ENCODE data around the gene S1PR3.

The S1PR3 gene

DNA sequence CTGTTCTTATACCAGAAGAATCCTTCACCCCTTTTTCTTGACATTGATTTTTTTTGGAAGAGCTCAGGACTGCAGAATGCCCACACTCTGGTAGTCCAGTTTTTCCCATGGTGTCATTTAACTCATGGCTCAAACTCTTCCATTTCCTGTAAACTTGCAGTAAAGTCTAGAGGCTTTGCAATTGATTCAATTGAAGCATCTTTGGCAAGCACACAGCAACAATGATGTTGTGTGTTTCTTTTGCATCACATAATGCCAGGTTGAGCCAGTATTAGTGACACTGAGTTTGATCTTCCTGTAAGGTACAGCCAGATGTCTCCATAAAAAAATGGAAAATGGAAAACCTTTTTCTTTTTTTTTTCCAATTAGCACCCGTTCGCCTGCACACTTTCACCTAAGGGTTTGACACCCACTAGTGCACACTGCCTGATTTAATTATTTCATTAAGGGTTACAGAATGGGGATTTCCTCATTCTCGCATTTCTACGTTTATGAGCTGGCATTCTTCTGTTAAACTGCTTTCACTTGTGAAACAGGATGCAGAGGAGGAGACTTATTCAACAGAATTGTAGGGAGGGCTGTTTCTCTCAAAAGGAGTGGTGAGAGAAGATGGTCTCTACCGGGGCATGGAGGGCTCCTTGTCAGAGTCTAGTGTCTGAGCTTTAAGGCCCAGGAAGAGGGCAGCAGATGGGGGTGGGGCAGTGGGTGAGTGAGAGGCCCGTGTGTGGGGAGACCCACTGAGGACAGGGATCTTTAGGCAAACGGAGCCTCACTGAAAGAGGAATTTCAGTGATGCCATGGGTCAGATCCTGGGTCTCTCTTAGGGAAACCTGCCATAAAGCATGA lies 2.2 kb upstream of the S1PR3 start:
- peak overlapping the region in 10 of 21 experiments; percentile 10 to 73 (median 49) for H3K27ac ChIP-seq
- H3K4me3 ChIP-seq = no peak overlapping the region

GRCh38 chr9:88990041-88990728 lies 1.1 kb upstream of the S1PR3 start:
- Histone ChIP-seq H3K4me3 (peak overlapping the region in 1 of 7 experiments; percentile 71), H3K27ac (peak overlapping the region in 5 of 21 experiments; percentile 42 to 82 (median 55))

GRCh38 chr9:88990729-88991065 lies 571 bp upstream of the S1PR3 start:
- peak overlapping the region in 9 of 21 experiments; percentile 4 to 82 (median 59) for H3K27ac ChIP-seq
- H3K4me3 ChIP-seq = peak overlapping the region; percentile 41 to 76 (median 61)

DNA sequence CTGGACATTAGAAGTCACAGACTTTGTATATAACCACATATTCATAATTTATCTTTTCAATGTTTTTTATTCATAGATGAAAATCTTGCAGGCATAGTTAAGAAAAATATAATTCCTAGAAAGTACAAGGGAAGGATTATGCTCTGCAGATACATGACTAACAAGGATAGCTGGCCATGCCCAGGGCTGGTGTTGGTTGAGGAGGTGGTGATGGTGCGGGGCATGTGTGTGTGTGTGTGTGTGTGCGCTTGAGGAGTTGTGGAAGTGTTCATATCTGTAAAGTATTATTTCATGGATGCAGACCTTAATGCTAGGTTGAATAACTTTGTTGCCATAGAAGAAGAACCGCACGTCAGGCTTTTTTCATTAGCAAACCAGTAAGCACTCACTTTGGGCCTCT lies 1.3 kb downstream of the S1PR3 start:
- H3K27ac ChIP-seq = no peak overlapping the region
- H3K4me3 ChIP-seq = peak overlapping the region in 4 of 7 experiments; percentile 5 to 76 (median 56)

DNA sequence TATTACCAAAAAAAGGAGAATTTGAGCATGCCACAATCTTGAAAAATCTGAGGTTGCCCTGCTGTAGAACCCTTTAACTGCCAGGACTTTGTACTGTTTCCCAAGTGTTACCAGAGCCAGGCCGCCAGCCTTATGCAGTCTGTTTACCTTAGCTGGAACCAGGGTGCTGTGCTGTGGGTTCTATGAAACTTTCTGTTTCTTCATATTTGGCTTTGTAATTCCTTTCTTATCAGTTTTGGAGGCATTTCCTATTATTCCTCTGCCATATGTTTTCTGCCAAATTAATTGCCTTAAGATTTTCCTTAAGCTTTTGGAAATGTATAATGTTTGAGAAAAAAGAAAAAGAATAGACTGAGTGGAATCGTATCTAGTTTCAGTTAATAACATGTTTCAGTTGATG lies 2.1 kb downstream of the S1PR3 start:
- no peak overlapping the region for H3K27ac ChIP-seq
- no peak overlapping the region for H3K4me3 ChIP-seq

GRCh38 chr9:88993871-88994460 lies 2.7 kb downstream of the S1PR3 start:
- H3K27ac ChIP-seq = no peak overlapping the region
- H3K4me3 ChIP-seq = no peak overlapping the region

DNA sequence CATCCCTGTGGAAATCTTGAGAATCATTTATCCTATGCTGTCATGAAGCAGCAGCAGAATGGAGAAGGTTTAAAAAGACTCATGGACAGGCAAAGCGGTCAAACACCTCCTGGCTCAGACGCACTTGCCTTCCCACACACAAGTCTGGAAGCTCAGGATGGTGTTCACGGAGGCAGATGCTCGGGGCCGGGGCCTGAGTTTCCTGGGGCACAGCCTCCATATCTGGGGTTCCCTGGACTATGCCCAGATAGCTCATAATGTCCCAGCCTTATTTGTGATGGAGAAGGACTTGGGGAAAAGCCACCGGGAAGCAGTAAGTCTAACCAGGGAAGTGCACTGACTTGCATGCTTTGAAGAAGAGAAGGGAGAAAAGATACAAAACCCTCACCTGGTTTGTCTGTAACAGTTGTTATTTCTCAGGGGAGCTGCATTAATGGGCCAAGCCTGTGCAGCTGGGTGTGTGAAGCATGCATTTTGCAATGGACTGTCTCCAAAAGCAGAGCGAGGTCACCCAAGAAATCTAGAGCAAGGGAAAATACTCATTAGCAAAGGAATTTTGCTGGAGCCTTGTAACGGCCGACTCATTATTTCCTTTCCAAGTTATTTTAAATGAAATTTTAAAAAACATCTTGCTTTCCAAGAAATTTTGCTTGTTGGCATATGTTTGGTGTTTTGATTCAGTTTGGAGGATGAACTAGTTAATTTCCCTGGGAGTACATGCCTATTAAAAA lies 3.4 kb downstream of the S1PR3 start:
- no peak overlapping the region for H3K4me3 ChIP-seq

GRCh38 chr9:88995200-88995577 lies 3.9 kb downstream of the S1PR3 start:
- Histone ChIP-seq H3K27ac (no peak overlapping the region), H3K4me3 (no peak overlapping the region)

More for the DNA sequence above, 3.4 kb downstream of the S1PR3 start:
- no peak overlapping the region for H3K27ac ChIP-seq

GRCh38 chr9:88995627-88996026 lies 4.4 kb downstream of the S1PR3 start:
- H3K4me3 ChIP-seq = no peak overlapping the region
- H3K27ac ChIP-seq = no peak overlapping the region

- H3K27ac ChIP-seq = no peak overlapping the region
Measured at GRCh38 chr9:88996046-88996920, 5.0 kb downstream of the S1PR3 start.

DNA sequence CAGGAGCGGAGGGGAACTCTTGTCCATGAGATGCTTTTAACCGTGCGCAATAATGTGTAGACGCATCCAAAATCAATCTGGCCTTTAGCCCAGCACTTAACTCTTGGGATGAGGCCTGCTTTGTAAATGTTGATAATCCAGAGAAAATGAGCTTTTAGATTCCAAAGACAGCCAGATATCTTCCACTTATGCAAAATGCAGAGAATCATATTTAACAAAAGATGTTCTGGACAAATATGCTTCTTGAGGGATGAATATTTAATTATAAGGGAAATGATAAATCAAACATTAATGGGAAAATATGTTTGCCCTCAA lies 5.6 kb downstream of the S1PR3 start:
- no peak overlapping the region for H3K27ac ChIP-seq
- H3K4me3 ChIP-seq = no peak overlapping the region

More at GRCh38 chr9:88996046-88996920, 5.0 kb downstream of the S1PR3 start:
- no peak overlapping the region for H3K4me3 ChIP-seq

DNA sequence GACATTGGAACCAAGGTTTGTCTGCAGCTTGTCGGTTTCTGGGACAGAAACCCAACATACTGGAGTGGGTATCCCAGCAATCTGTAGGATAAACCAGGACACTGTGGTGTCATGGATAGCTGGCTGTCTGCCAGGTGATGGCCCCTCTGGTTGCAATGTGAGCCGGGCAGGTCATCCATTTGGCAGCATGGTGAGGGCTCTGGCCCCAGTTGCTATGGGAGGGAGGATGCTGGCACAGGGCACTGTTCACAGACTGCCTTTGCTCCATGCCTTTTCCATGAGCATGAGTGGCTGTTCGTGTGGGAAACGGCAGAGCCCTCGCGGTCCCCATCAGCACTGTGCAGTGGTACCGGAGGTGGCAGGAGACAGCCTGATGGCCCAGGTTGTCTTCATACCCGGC lies 6.4 kb downstream of the S1PR3 start:
- Histone ChIP-seq H3K4me3 (no peak overlapping the region), H3K27ac (no peak overlapping the region)

- Histone ChIP-seq H3K4me3 (no peak overlapping the region), H3K27ac (no peak overlapping the region)
Measured at GRCh38 chr9:88998503-88998902, 7.2 kb downstream of the S1PR3 start.

GRCh38 chr9:88998911-88999310 lies 7.6 kb downstream of the S1PR3 start:
- Histone ChIP-seq H3K27ac (no peak overlapping the region), H3K4me3 (no peak overlapping the region)

- H3K27ac ChIP-seq = peak overlapping the region in 2 of 21 experiments; percentile 9 to 26
- H3K4me3 ChIP-seq = no peak overlapping the region
Measured at GRCh38 chr9:89000371-89000781, 9.1 kb downstream of the S1PR3 start.

DNA sequence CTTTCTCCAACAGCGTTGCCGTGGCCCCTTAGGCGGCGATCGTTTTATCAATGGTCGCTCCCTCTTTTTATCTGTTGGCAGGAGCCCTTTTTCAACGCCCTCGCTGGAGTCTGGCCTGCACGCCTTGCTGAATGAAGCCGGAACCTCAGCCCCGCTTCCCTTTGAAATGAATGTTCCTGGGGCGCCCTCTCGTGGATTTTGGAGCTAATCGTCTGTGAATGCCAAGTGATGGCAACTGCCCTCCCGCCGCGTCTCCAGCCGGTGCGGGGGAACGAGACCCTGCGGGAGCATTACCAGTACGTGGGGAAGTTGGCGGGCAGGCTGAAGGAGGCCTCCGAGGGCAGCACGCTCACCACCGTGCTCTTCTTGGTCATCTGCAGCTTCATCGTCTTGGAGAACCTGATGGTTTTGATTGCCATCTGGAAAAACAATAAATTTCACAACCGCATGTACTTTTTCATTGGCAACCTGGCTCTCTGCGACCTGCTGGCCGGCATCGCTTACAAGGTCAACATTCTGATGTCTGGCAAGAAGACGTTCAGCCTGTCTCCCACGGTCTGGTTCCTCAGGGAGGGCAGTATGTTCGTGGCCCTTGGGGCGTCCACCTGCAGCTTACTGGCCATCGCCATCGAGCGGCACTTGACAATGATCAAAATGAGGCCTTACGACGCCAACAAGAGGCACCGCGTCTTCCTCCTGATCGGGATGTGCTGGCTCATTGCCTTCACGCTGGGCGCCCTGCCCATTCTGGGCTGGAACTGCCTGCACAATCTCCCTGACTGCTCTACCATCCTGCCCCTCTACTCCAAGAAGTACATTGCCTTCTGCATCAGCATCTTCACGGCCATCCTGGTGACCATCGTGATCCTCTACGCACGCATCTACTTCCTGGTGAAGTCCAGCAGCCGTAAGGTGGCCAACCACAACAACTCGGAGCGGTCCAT lies 10.0 kb downstream of the S1PR3 start:
- Histone ChIP-seq H3K27ac (no peak overlapping the region), H3K4me3 (no peak overlapping the region)

GRCh38 chr9:89001917-89002540 lies 10.8 kb downstream of the S1PR3 start:
- no peak overlapping the region for H3K4me3 ChIP-seq
- no peak overlapping the region for H3K27ac ChIP-seq

- no peak overlapping the region for H3K27ac ChIP-seq
Measured at GRCh38 chr9:89002987-89003386, 11.7 kb downstream of the S1PR3 start.

More at GRCh38 chr9:89002987-89003386, 11.7 kb downstream of the S1PR3 start:
- H3K4me3 ChIP-seq = no peak overlapping the region
